GM12878 (cell line): Measurements from ENCODE around the gene NAALADL2. TPM values are rescaled to one million over a fixed set of nuclear protein-coding genes. Genes with fewer than 3 reads are reported as not detected.

Source experiments
- ATAC-seq: fragments of 200-7000 bp; cut with Tn5 transposase; 3 replicates; pipeline ENCODE4 v1.9.1; 2020; ENCODE audit warnings: mild to moderate bottlenecking, moderate library complexity
- BruUV-seq: library from RNA; stranded (reverse); fragments of 400-500 nt; replicated peaks from 2 replicates; lab custom pipeline; 2021; lab: Mats Ljungman, UMichigan
- CTCF ChIA-PET: fragments of 300-600 bp; sonication (Branson Sonifier 250); formaldehyde crosslinking; extraction: SDS; loops from one replicate; lab custom pipeline; 2021; ENCODE audit warnings: inconsistent platforms; lab: Yijun Ruan, JAX
- POLR2A ChIA-PET: fragments of 350-600 bp; formaldehyde crosslinking; extraction: SDS; loops from one replicate; lab custom pipeline; 2021; ENCODE audit warnings: inconsistent platforms; lab: Charles Lee
- RAD21 ChIA-PET: fragments of 300-600 bp; sonication (Branson Sonifier 250); formaldehyde crosslinking; loops from one replicate; lab custom pipeline; 2023; ENCODE audit warnings: antibody characterized with exemption; ENCODE audit not compliant: unreplicated experiment; lab: Charles Lee
- SMC1A ChIA-PET: fragments of 300-600 bp; sonication (Branson Sonifier 250); formaldehyde crosslinking; loops from one replicate; lab custom pipeline; 2023; ENCODE audit not compliant: unreplicated experiment, uncharacterized antibody; lab: Charles Lee
- DNase-seq: peaks from one replicate; pipeline ENCODE4 v3.0.0-alpha.2; 2011; ENCODE audit warnings: low read depth, low spot score
- FAIRE-seq: peaks from 3 replicates; lab custom pipeline; 2011; peaks lifted over from hg19 to GRCh38; lab: Jason Lieb, UNC
- H2AFZ ChIP-seq: 2 replicates; pipeline ENCODE4 v1.6.0; 2011; ENCODE audit warnings: low read depth, low read length, control low read depth; ENCODE audit not compliant: control insufficient read depth
- H3K27ac ChIP-seq: 2 replicates; pipeline ENCODE4 v1.5.1; 2011; ENCODE audit warnings: control low read depth; ENCODE audit not compliant: control insufficient read depth, insufficient read depth
- H3K27me3 ChIP-seq, 2 experiments: replicated peaks in 1 of 2; 2 replicates each; pipeline versions ENCODE4 v1.6.0 to v1.6.1; 2011; ENCODE audit warnings: low read length in 1 of 2; ENCODE audit not compliant: control insufficient read depth in 2 of 2, insufficient read depth in 2 of 2
- H3K36me3 ChIP-seq, 2 experiments: 2 replicates each; pipeline ENCODE4 v1.5.1; 2011; ENCODE audit warnings: low read length in 1 of 2; ENCODE audit not compliant: control insufficient read depth in 2 of 2, insufficient read depth in 2 of 2
- H3K4me1 ChIP-seq: 2 replicates; pipeline ENCODE4 v1.6.1; 2011; ENCODE audit warnings: mild to moderate bottlenecking, low read length, moderate library complexity, mixed read lengths; ENCODE audit not compliant: control insufficient read depth, insufficient read depth
- H3K4me2 ChIP-seq: 2 replicates; pipeline ENCODE4 v1.6.0; 2011; ENCODE audit warnings: control low read depth; ENCODE audit not compliant: control insufficient read depth, insufficient read depth
- H3K4me3 ChIP-seq: fragments of 200-600 bp; sonication (generic); 2 replicates; pipeline ENCODE4 v1.5.1; 2016
- H3K79me2 ChIP-seq: 2 replicates; pipeline ENCODE4 v1.6.0; 2011; ENCODE audit warnings: low read length; ENCODE audit not compliant: control insufficient read depth, insufficient read depth
- H3K9ac ChIP-seq: 2 replicates; pipeline ENCODE4 v1.8.0; 2011; ENCODE audit warnings: low read length, control low read depth, mixed read lengths; ENCODE audit not compliant: control insufficient read depth, insufficient read depth
- H3K9me3 ChIP-seq: replicated peaks from 3 replicates; pipeline ENCODE4 v1.5.1; 2011; ENCODE audit warnings: mild to moderate bottlenecking, low read length; ENCODE audit not compliant: control insufficient read depth, insufficient read depth
- H4K20me1 ChIP-seq: 2 replicates; pipeline ENCODE4 v1.6.0; 2011; ENCODE audit not compliant: control insufficient read depth, insufficient read depth
- CUX1 ChIP-seq: IDR thresholded peaks from 2 replicates; pipeline ENCODE4 v1.6.1; 2012; ENCODE audit warnings: improper control_type of control experiment, low read depth, low read length; ENCODE audit not compliant: insufficient replicate concordance
- MEF2A ChIP-seq: IDR thresholded peaks from 2 replicates; pipeline ENCODE4 v1.6.1; 2011; ENCODE audit warnings: low read depth, mild to moderate bottlenecking, low read length, moderate library complexity; ENCODE audit not compliant: insufficient read depth
- MYC ChIP-seq: IDR thresholded peaks from 2 replicates; pipeline ENCODE4 v1.6.1; 2011; ENCODE audit warnings: mild to moderate bottlenecking, low read length, moderate library complexity, inconsistent platforms; ENCODE audit not compliant: insufficient read depth, insufficient replicate concordance, insufficient read length, severe bottlenecking
- WGBS: methylation state at CpG from one replicate; pipeline ENCODE4 v1.1.6; 2016; ENCODE audit warnings: low lambda C conversion rate; ENCODE audit not compliant: insufficient replicate concordance, insufficient coverage; ENCODE audit errors: missing lambda C conversion rate; 5-methylcytosine and 5-hydroxymethylcytosine counted together
- in situ Hi-C: fragments of 300-500 bp; cut with MboI; formaldehyde crosslinking; loops from 9 replicates; pipeline ENCODE4 v1.14.3; 2018; ENCODE audit warnings: mixed read lengths
- intact Hi-C: fragments of 100-400 bp; cut with micrococcal nuclease; formaldehyde crosslinking; loops from one replicate; pipeline ENCODE4 v1.14.2; 2022; ENCODE audit not compliant: unreplicated experiment
- polyA plus RNA-seq, 11 experiments: library from polyadenylated mRNA; depleted of rRNA in 4 of 11; unstranded in 6 of 11; stranded (reverse) in 5 of 11; fragments of >200 nt; fragmentation: Nextera tagmentation in 4 of 11; fragmentation: Illumina TruSeq in 1 of 11; extraction: Ambion mirVana in 4 of 11; extraction: Trizol in 1 of 11; gene quantifications; 1 replicate in 1 of 11; 2 replicates in 10 of 11; pipeline versions ENCODE4 v1.2.1 to v1.2.3, GENCODE V29; 2011 to 2016; ENCODE audit warnings: inconsistent platforms in 2 of 11, missing spikeins in 2 of 11, low read depth in 1 of 11
- total RNA-seq, 4 experiments: library from RNA; depleted of rRNA in 3 of 4; stranded (reverse); fragments of >200 nt in 3 of 4; fragmentation: Illumina TruSeq in 1 of 4; extraction: Trizol in 1 of 4; gene quantifications; 2 replicates each; pipeline versions ENCODE4 v1.2.1 to v1.2.3, GENCODE V29; 2013 to 2021

NAALADL2 gene
- total and polyA plus RNA-seq, 10 of the 15 experiments (the other 5 are each of a cell fraction or from before 2014, with no cell fraction given): 0.06 to 10.8 (median 0.46) TPM

DNA sequence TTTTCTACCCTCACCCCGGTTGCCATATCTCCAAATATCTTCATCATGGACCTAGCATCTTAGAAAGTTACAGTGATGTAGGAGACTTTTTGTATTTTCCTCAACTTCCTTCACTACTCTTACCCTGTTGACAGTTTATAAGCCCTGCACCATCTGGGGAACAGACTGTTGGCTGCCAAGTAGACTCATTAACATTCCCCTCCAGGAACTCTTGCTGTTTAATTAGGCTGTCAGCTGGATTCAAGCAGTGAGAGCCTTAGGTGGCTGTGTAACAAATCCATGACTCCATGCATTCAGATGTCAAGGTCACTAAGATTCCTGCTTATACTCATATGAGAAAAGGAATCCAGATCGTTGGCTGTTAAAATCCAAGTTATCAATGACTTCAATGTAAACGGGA lies 198.3 kb downstream of the NAALADL2 start:
- no TSS peak for BruUV-seq
- RAD21 ChIA-PET: no interaction called here
- 26% methylated on average over 3 of the region's 3 CpGs for WGBS
- Histone ChIP-seq H3K4me1 (no peaks in the 10 kb centered on the region), H2AFZ (no peak overlapping the region), H3K4me2 (no peak overlapping the region), H3K79me2 (no peaks in the 10 kb centered on the region), H3K9me3 (no peaks in the 10 kb centered on the region), H3K9ac (no peak overlapping the region), H3K4me3 (no peak overlapping the region), H3K36me3 (no peaks in the 10 kb centered on the region), H3K27ac (no peak overlapping the region), H3K27me3 (no peaks in the 10 kb centered on the region; a peak in 1 of 4 replicates), H4K20me1 (no peaks in the 10 kb centered on the region)
- TF ChIP-seq CUX1 (no peak), MEF2A (no peak), MYC (no peak)
- DNase-seq: no peak
- ATAC-seq: no peak
- POLR2A ChIA-PET: no interaction called here
- no peak for FAIRE-seq
- CTCF ChIA-PET: no interaction called here
- intact Hi-C loops: no loop called here
- in situ Hi-C loops: no loop called here
- SMC1A ChIA-PET: no interaction called here
